Endothelial cell of umbilical vein (primary cell): ENCODE data around the gene BCL11B. TPM values are rescaled to one million over a fixed set of nuclear protein-coding genes. Genes with fewer than 3 reads are reported as not detected.

Source experiments
- BruUV-seq: library from RNA; stranded (reverse); fragments of 400-500 nt; replicated peaks from 2 replicates; lab custom pipeline; 2021; lab: Mats Ljungman, UMichigan
- CTCF ChIA-PET: fragments of 300-600, 350-600 bp; sonication (Branson Sonifier 250); formaldehyde crosslinking; loops from one replicate; lab custom pipeline; 2021; ENCODE audit warnings: antibody characterized with exemption, inconsistent platforms; lab: Charles Lee
- POLR2A ChIA-PET: fragments of 300-600, 350-600 bp; sonication (Branson Sonifier 250); formaldehyde crosslinking; loops from one replicate; lab custom pipeline; 2021; ENCODE audit warnings: antibody characterized with exemption, inconsistent platforms; lab: Charles Lee
- DNase-seq: peaks from one replicate; pipeline ENCODE4 v3.0.0-alpha.2; 2011; ENCODE audit warnings: low read depth, low spot score
- FAIRE-seq: peaks from 2 replicates; lab custom pipeline; 2011; peaks lifted over from hg19 to GRCh38; lab: Jason Lieb, UNC
- H2AFZ ChIP-seq: 2 replicates; pipeline ENCODE4 v1.6.0; 2012; ENCODE audit warnings: low read depth, low read length, control low read depth, inconsistent platforms
- H3K27ac ChIP-seq: 2 replicates; pipeline ENCODE4 v1.5.1; 2011; ENCODE audit warnings: low read depth, mild to moderate bottlenecking, control low read depth, low read length, moderate library complexity; ENCODE audit not compliant: insufficient read depth
- H3K27me3 ChIP-seq, 2 experiments: 2 replicates each; pipeline versions ENCODE4 v1.6.0 to v1.6.1; 2011; ENCODE audit warnings: low read length in 2 of 2, mixed read lengths in 1 of 2; ENCODE audit not compliant: control insufficient read depth in 2 of 2, insufficient read depth in 2 of 2
- H3K36me3 ChIP-seq, 2 experiments: 2 replicates in 1 of 2; 3 replicates in 1 of 2; pipeline ENCODE4 v1.5.1; 2011; ENCODE audit warnings: low read length in 2 of 2, mild to moderate bottlenecking in 1 of 2, moderate library complexity in 1 of 2; ENCODE audit not compliant: control insufficient read depth in 2 of 2, insufficient read depth in 2 of 2; ENCODE audit errors: extremely low read depth in 1 of 2
- H3K4me1 ChIP-seq: 3 replicates; pipeline ENCODE4 v1.5.1; 2011; ENCODE audit warnings: mild to moderate bottlenecking, low read length; ENCODE audit not compliant: control insufficient read depth, insufficient read depth; ENCODE audit errors: extremely low read depth
- H3K4me2 ChIP-seq: 2 replicates; pipeline ENCODE4 v1.6.1; 2011; ENCODE audit warnings: low read length, control low read depth, mixed read lengths; ENCODE audit not compliant: insufficient read depth
- H3K4me3 ChIP-seq, 3 experiments: fragments of 200-600 bp in 1 of 3; sonication (generic), shearing (Covaris generic) in 1 of 3; replicated peaks in 1 of 3; 2 replicates each; pipeline ENCODE4 v1.5.1; 2011 to 2016; ENCODE audit warnings: control low read depth in 3 of 3, low read length in 3 of 3, mild to moderate bottlenecking in 2 of 3, inconsistent platforms in 1 of 3, low read depth in 1 of 3, moderate library complexity in 1 of 3; ENCODE audit not compliant: insufficient read depth in 1 of 3
- H3K79me2 ChIP-seq: 2 replicates; pipeline ENCODE4 v1.6.0; 2012; ENCODE audit warnings: low read length, inconsistent platforms; ENCODE audit not compliant: control insufficient read depth, insufficient read depth
- H3K9ac ChIP-seq: replicated peaks from 2 replicates; pipeline ENCODE3; 2011; ENCODE audit warnings: low read length, control low read depth; ENCODE audit not compliant: insufficient read depth; ENCODE audit errors: extremely low read depth
- H3K9me1 ChIP-seq: replicated peaks from 3 replicates; pipeline ENCODE4 v1.6.0; 2011; ENCODE audit warnings: mild to moderate bottlenecking, low read length; ENCODE audit not compliant: control insufficient read depth, insufficient read depth; ENCODE audit errors: extremely low read depth
- H3K9me3 ChIP-seq: replicated peaks from 2 replicates; pipeline ENCODE4 v1.5.1; 2012; ENCODE audit warnings: low read length, inconsistent platforms; ENCODE audit not compliant: control insufficient read depth, insufficient read depth
- H4K20me1 ChIP-seq: replicated peaks from 2 replicates; pipeline ENCODE3; 2011; ENCODE audit warnings: mild to moderate bottlenecking, low read length; ENCODE audit not compliant: control insufficient read depth, insufficient read depth; ENCODE audit errors: extremely low read depth
- EZH2 ChIP-seq: IDR thresholded peaks from 2 replicates; pipeline ENCODE4 v1.6.1; 2012; ENCODE audit warnings: borderline replicate concordance, low read depth, mild to moderate bottlenecking, moderate library complexity, low read length, inconsistent platforms; ENCODE audit not compliant: severe bottlenecking
- FOS ChIP-seq: IDR thresholded peaks from 2 replicates; pipeline ENCODE4 v1.6.1; 2011; ENCODE audit warnings: mild to moderate bottlenecking, low read length, moderate library complexity, borderline replicate concordance; ENCODE audit not compliant: insufficient read depth
- GATA2 ChIP-seq: IDR thresholded peaks from 2 replicates; pipeline ENCODE4 v1.7.0; 2011; ENCODE audit warnings: low read depth, mild to moderate bottlenecking, moderate library complexity, mixed read lengths, low read length; ENCODE audit not compliant: insufficient read length, insufficient read depth
- JUN ChIP-seq: IDR thresholded peaks from 2 replicates; pipeline ENCODE4 v1.6.1; 2011; ENCODE audit warnings: borderline replicate concordance, low read depth; ENCODE audit not compliant: insufficient read length, insufficient read depth
- MAX ChIP-seq: IDR thresholded peaks from 2 replicates; pipeline ENCODE4 v1.6.1; 2011; ENCODE audit not compliant: insufficient read depth, insufficient read length
- MYC ChIP-seq: IDR thresholded peaks from one replicate; pipeline ENCODE4 v1.6.1; 2011; ENCODE audit warnings: mild to moderate bottlenecking, low read depth, low read length
- POLR2A ChIP-seq: IDR thresholded peaks from 2 replicates; pipeline ENCODE4 v1.6.1; 2012; ENCODE audit warnings: low read depth, mild to moderate bottlenecking, control low read depth, low read length
- POLR2AphosphoS5 ChIP-seq: IDR thresholded peaks from 2 replicates; pipeline ENCODE4 v1.6.1; 2012; ENCODE audit warnings: low read depth, mild to moderate bottlenecking, control low read depth, low read length, moderate library complexity; ENCODE audit not compliant: insufficient read depth
- dilution Hi-C: fragments of 300-500 bp; cut with MboI; formaldehyde crosslinking; loops from one replicate; pipeline ENCODE4 v1.15.0; 2019; ENCODE audit warnings: low sequenced_read_pairs; ENCODE audit not compliant: extremely low pct_ligation_motif_present
- intact Hi-C: fragments of 100-400 bp; cut with micrococcal nuclease; formaldehyde crosslinking; loops from one replicate; pipeline ENCODE4 v1.10.0; 2022
- polyA plus RNA-seq, 4 experiments: library from polyadenylated mRNA; depleted of rRNA in 3 of 4; stranded (reverse) in 3 of 4; unstranded in 1 of 4; fragments of >200 nt; gene quantifications; 2 replicates each; pipeline versions ENCODE4 v1.2.1 to v1.2.3, GENCODE V29; 2011 to 2012; ENCODE audit warnings: missing spikeins in 1 of 4
- total RNA-seq: library from RNA; stranded (reverse); gene quantifications from 2 replicates; pipeline ENCODE4 v1.2.3, GENCODE V29; 2021
- TF ChIP-seq, protein P1 (sequence below), 2 donors: IDR thresholded peaks; 1 replicate in 1 of 2; 2 replicates in 1 of 2; pipeline ENCODE4 v1.5.1; 2011; ENCODE audit warnings: low read length in 2 of 2, mild to moderate bottlenecking in 2 of 2, moderate library complexity in 2 of 2, control low read depth in 1 of 2, inconsistent platforms in 1 of 2, low read depth in 1 of 2; ENCODE audit not compliant: insufficient read depth in 1 of 2; ENCODE audit errors: extremely low read depth in 1 of 2

The BCL11B gene
- total and polyA plus RNA-seq, 2 donors (not counting 3 experiments of a cell fraction or from before 2014, with no cell fraction given), result 0.03 to 0.07 TPM

GRCh38 chr14:99208318-99208717, 63.7 kb downstream of the BCL11B start:
- no peaks in the 10 kb centered on the region for H3K9me1 ChIP-seq
- no peak overlapping the region for H2AFZ ChIP-seq
- TF ChIP-seq EZH2, result no peak
- no peak for TF ChIP-seq POLR2A
- no peak for TF ChIP-seq POLR2AphosphoS5
- TF ChIP-seq, protein P1, sequence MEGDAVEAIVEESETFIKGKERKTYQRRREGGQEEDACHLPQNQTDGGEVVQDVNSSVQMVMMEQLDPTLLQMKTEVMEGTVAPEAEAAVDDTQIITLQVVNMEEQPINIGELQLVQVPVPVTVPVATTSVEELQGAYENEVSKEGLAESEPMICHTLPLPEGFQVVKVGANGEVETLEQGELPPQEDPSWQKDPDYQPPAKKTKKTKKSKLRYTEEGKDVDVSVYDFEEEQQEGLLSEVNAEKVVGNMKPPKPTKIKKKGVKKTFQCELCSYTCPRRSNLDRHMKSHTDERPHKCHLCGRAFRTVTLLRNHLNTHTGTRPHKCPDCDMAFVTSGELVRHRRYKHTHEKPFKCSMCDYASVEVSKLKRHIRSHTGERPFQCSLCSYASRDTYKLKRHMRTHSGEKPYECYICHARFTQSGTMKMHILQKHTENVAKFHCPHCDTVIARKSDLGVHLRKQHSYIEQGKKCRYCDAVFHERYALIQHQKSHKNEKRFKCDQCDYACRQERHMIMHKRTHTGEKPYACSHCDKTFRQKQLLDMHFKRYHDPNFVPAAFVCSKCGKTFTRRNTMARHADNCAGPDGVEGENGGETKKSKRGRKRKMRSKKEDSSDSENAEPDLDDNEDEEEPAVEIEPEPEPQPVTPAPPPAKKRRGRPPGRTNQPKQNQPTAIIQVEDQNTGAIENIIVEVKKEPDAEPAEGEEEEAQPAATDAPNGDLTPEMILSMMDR (IDR thresholded peaks at IDR 0.05; ENCODE audit: extremely low read depth in 1 of 2, insufficient read depth in 1 of 2, low read depth in 1 of 2, low read length in 2 of 2), result no peak
- TF ChIP-seq MYC, result no peak
- no peak for TF ChIP-seq FOS
- no peak for TF ChIP-seq JUN
- TF ChIP-seq MAX, result no peak
- no peak for TF ChIP-seq GATA2
- no peak overlapping the region for H3K27ac ChIP-seq
- H3K36me3 ChIP-seq, result no peaks in the 10 kb centered on the region
- H3K79me2 ChIP-seq, result no peaks in the 10 kb centered on the region
- H3K4me2 ChIP-seq, result no peak overlapping the region
- H3K4me3 ChIP-seq, result no peak overlapping the region
- dilution Hi-C loops, result no loop called here
- no peaks in the 10 kb centered on the region for H3K4me1 ChIP-seq
- no peaks in the 10 kb centered on the region for H3K27me3 ChIP-seq
- no peak for FAIRE-seq
- ChIA-PET POLR2A (no interaction called here), CTCF (no interaction called here)
- no peaks in the 10 kb centered on the region for H4K20me1 ChIP-seq
- no peak overlapping the region for H3K9ac ChIP-seq
- BruUV-seq, result no TSS peak
- no peak for DNase-seq
- no peaks in the 10 kb centered on the region for H3K9me3 ChIP-seq
- intact Hi-C loops, result no loop called here
